Naive thymus-derived CD4-positive, alpha-beta T cell (primary cell): ENCODE measurements around the gene TC2N. TPM values are rescaled to one million over a fixed set of nuclear protein-coding genes. Genes with fewer than 3 reads are reported as not detected.
A peak's percentile ranks its signal among the peaks of the same experiment; 100 is the strongest.

Source experiments
- ATAC-seq: fragments of 150-1000 bp; cut with Tn5 transposase; 2 replicates; pipeline ENCODE4 v1.10.0; 2021; ENCODE audit warnings: mild to moderate bottlenecking, moderate library complexity
- CTCF ChIA-PET: fragments of 350-600 bp; sonication (Branson Sonifier 250); formaldehyde crosslinking; loops from one replicate; lab custom pipeline; 2021; ENCODE audit warnings: antibody characterized with exemption; lab: Charles Lee
- POLR2A ChIA-PET: fragments of 350-600 bp; sonication (Branson Sonifier 250); formaldehyde crosslinking; loops from one replicate; lab custom pipeline; 2021; ENCODE audit warnings: antibody characterized with exemption, inconsistent platforms; lab: Charles Lee
- DNase-seq, 9 donors: peaks; one replicate each; pipeline versions ENCODE4 v3.0.0 to v3.0.0-alpha.2; 2020 to 2022; ENCODE audit warnings: mixed read lengths in 1 of 9
- H3K27ac ChIP-seq: one replicate; pipeline ENCODE4 v1.7.0; 2013; ENCODE audit warnings: mild to moderate bottlenecking, low read depth, low read length, moderate library complexity
- H3K27me3 ChIP-seq, 2 donors: one replicate each; pipeline ENCODE4 v1.7.0; 2013; ENCODE audit warnings: low read length in 2 of 2, mild to moderate bottlenecking in 2 of 2, moderate library complexity in 2 of 2; ENCODE audit not compliant: control insufficient read depth in 2 of 2, insufficient read depth in 2 of 2
- H3K36me3 ChIP-seq, 3 experiments: 1 replicate in 2 of 3; 2 replicates in 1 of 3; pipeline ENCODE4 v1.7.0; 2013; ENCODE audit warnings: low read length in 3 of 3, mild to moderate bottlenecking in 3 of 3, moderate library complexity in 1 of 3; ENCODE audit not compliant: insufficient read depth in 3 of 3, control insufficient read depth in 2 of 3
- H3K4me1 ChIP-seq, 2 donors: one replicate each; pipeline ENCODE4 v1.7.0; 2013; ENCODE audit warnings: low read length in 2 of 2, mild to moderate bottlenecking in 2 of 2, moderate library complexity in 1 of 2; ENCODE audit not compliant: control insufficient read depth in 2 of 2, insufficient read depth in 2 of 2
- H3K4me3 ChIP-seq: 2 replicates; pipeline ENCODE4 v1.7.0; 2013; ENCODE audit warnings: mild to moderate bottlenecking, low read length
- H3K9me3 ChIP-seq, 3 experiments: 1 replicate in 2 of 3; 2 replicates in 1 of 3; pipeline ENCODE4 v1.7.0; 2013; ENCODE audit warnings: low read length in 3 of 3; ENCODE audit not compliant: control insufficient read depth in 2 of 3
- H3K27ac Mint-ChIP-seq, 9 donors: one replicate each; pipeline ENCODE4 v1.8.0; 2020 to 2022; ENCODE audit warnings: mixed read lengths in 9 of 9, mild to moderate bottlenecking in 8 of 9, moderate library complexity in 5 of 9, inconsistent platforms in 2 of 9
- H3K27me3 Mint-ChIP-seq, 5 donors: one replicate each; pipeline ENCODE4 v1.8.0; 2021 to 2022; ENCODE audit warnings: mixed read lengths in 5 of 5, mild to moderate bottlenecking in 1 of 5
- H3K36me3 Mint-ChIP-seq, 5 donors: one replicate each; pipeline ENCODE4 v1.8.0; 2020 to 2022; ENCODE audit warnings: mixed read lengths in 5 of 5, mild to moderate bottlenecking in 3 of 5, inconsistent platforms in 1 of 5
- H3K4me1 Mint-ChIP-seq, 7 donors: one replicate each; pipeline ENCODE4 v1.8.0; 2020 to 2022; ENCODE audit warnings: mixed read lengths in 7 of 7, mild to moderate bottlenecking in 3 of 7, inconsistent platforms in 1 of 7
- H3K4me3 Mint-ChIP-seq, 10 donors: one replicate each; pipeline ENCODE4 v1.8.0; 2020 to 2022; ENCODE audit warnings: mild to moderate bottlenecking in 10 of 10, mixed read lengths in 10 of 10, moderate library complexity in 6 of 10, inconsistent platforms in 2 of 10
- H3K9me3 Mint-ChIP-seq, 11 donors: one replicate each; pipeline ENCODE4 v1.8.0; 2020 to 2022; ENCODE audit warnings: mixed read lengths in 11 of 11, mild to moderate bottlenecking in 4 of 11, inconsistent platforms in 1 of 11, moderate library complexity in 1 of 11
- intact Hi-C, 2 donors: fragments of 100-400 bp; cut with micrococcal nuclease; formaldehyde crosslinking; loops; one replicate each; pipeline ENCODE4 v1.15.1; 2023
- polyA plus RNA-seq, 2 donors: library from polyadenylated mRNA; unstranded; fragments of 300-500 nt; fragmentation: Illumina TruSeq; gene quantifications; one replicate each; pipeline ENCODE4 v1.2.3, GENCODE V29; 2021
- total RNA-seq, 6 experiments: library from RNA in 5 of 6; stranded (reverse) in 5 of 6; gene quantifications; 1 replicate in 5 of 6; 2 replicates in 1 of 6; pipeline ENCODE4 v1.2.3 and lab custom pipeline; 2021 to 2026

The TC2N gene
- total and polyA plus RNA-seq, 7 experiments from 2014 or later: 158 to 301 (median 193) TPM

- H3K4me3 Mint-ChIP-seq: peak overlapping the region in 3 of 10 donors; percentile 31 to 55 (median 38)
- H3K27ac Mint-ChIP-seq: peak overlapping the region; percentile 6 to 90 (median 72)
- ChIA-PET POLR2A (interaction anchor here (0.6 to 9.9 kb wide), 12 partner anchors 8 to 699 kb away, joined by 3 to 131 read pairs (median 4); partner anchors contain the start of gene TC2N), CTCF (interaction anchor here (0.6 to 1.2 kb wide), 8 partner anchors 8 to 243 kb away, joined by 3 to 5 read pairs (median 3); partner anchors contain the start of gene TC2N)
- Histone ChIP-seq H3K27ac (no peak overlapping the region), H3K4me3 (no peak overlapping the region), H3K36me3 (no peaks in the 10 kb centered on the region), H3K9me3 (no peaks in the 10 kb centered on the region), H3K27me3 (no peaks in the 10 kb centered on the region), H3K4me1 (peaks cover 35 to 37% of the 10 kb centered on the region in 2 donors)
- peaks cover 0 to 7% (median 0%) of the 10 kb centered on the region in 5 donors for H3K36me3 Mint-ChIP-seq
- H3K4me1 Mint-ChIP-seq: peaks cover 30 to 80% (median 68%) of the 10 kb centered on the region in 7 donors
- H3K9me3 Mint-ChIP-seq: no peaks in the 10 kb centered on the region
- ATAC-seq (peak; percentile 48), DNase-seq (peak in 3 of 9 donors; percentile 19 to 38 (median 30))
- H3K27me3 Mint-ChIP-seq: no peaks in the 10 kb centered on the region
- intact Hi-C loops: loop anchor here (5.0 to 10.0 kb wide), 2 partner anchors 58 to 176 kb away; no protein-coding TSS in a partner anchor
Measured at GRCh38 chr14:91893007-91893406, 25.7 kb upstream of the TC2N start.

DNA sequence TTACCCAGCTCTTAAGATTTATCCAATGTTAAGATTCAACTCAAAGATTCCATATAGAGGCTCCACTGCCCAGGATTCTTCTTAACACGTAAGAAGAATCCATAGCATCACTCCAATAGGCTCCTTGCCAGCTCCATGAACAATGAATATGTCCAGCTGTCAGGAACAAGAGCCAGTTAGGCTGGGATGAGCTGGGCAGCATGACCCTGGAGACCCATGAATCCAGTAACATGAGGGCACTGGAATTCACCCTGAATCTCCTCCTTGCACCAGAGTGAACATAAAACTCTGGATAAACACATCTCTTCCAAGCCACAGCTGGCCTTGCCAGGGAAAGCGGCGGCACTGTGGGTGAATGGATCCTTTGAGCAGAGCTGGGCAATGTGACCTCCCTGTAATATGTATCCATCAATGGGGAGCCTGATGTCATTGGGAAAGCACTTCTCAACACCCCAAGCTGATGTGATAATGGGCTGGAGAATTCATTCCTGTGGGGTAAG lies 24.4 kb upstream of the TC2N start:
- H3K4me3 Mint-ChIP-seq: peak overlapping the region in 2 of 10 donors; percentile 30 to 72
- intact Hi-C loops: loop anchor here (5.0 to 10.0 kb wide), 2 partner anchors 57 to 174 kb away; no protein-coding TSS in a partner anchor
- Histone ChIP-seq H3K4me3 (no peak overlapping the region), H3K9me3 (no peaks in the 10 kb centered on the region), H3K36me3 (no peaks in the 10 kb centered on the region), H3K4me1 (peaks cover 35 to 37% of the 10 kb centered on the region in 2 donors), H3K27me3 (no peaks in the 10 kb centered on the region), H3K27ac (no peak overlapping the region)
- peak overlapping the region; percentile 17 to 95 (median 80) for H3K27ac Mint-ChIP-seq
- DNase-seq (no peak), ATAC-seq (no peak)
- POLR2A ChIA-PET: interaction anchor here (0.7 to 9.9 kb wide), 10 partner anchors 10 to 176 kb away, joined by 3 to 131 read pairs (median 4); partner anchors contain the start of gene TC2N
- no peaks in the 10 kb centered on the region for H3K9me3 Mint-ChIP-seq
- peaks cover 34 to 75% (median 63%) of the 10 kb centered on the region in 7 donors for H3K4me1 Mint-ChIP-seq
- CTCF ChIA-PET: interaction anchor here (0.9 to 2.0 kb wide), 5 partner anchors 9 to 51 kb away, joined by 3 to 7 read pairs (median 4); no protein-coding TSS in a partner anchor
- H3K36me3 Mint-ChIP-seq: peaks cover 0 to 6% (median 0%) of the 10 kb centered on the region in 5 donors
- H3K27me3 Mint-ChIP-seq: no peaks in the 10 kb centered on the region

DNA sequence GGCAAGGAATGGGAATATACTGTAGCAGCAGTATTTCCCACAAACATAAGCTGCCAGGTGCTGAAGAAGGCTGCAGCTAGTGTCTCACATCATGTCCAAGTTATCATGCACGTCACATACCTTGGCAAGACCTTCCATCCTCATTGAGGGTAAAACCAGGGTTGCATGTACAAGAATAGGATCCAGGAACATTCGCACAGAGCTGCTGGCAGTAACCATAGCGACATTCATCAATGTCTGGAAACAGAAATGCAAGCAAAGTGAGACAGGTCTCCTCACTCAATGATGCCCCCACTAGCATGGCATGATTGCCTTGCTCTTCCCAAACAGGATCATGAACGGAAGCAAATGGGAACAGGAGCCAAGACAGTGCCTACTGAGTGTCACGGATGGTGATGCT lies 23.8 kb upstream of the TC2N start:
- ChIA-PET CTCF (interaction anchor here (1.4 to 2.0 kb wide), 3 partner anchors 9 to 20 kb away, joined by 4 to 7 read pairs (median 5); no protein-coding TSS in a partner anchor), POLR2A (interaction anchor here (0.5 to 9.9 kb wide), 12 partner anchors 11 to 176 kb away, joined by 3 to 131 read pairs (median 4); partner anchors contain the start of gene TC2N)
- no peaks in the 10 kb centered on the region for H3K36me3 ChIP-seq
- H3K27me3 ChIP-seq: no peaks in the 10 kb centered on the region
- DNase-seq: no peak
- Mint-ChIP-seq H3K36me3 (peaks cover 0 to 6% (median 0%) of the 10 kb centered on the region in 5 donors), H3K9me3 (peaks cover 0 to 1% (median 0%) of the 10 kb centered on the region in 11 donors), H3K27ac (peak overlapping the region in 8 of 9 donors; percentile 67 to 95 (median 87)), H3K4me1 (peaks cover 36 to 72% (median 60%) of the 10 kb centered on the region in 7 donors), H3K27me3 (no peaks in the 10 kb centered on the region), H3K4me3 (peak overlapping the region in 4 of 10 donors; percentile 11 to 72 (median 50))
- H3K27ac ChIP-seq: peak overlapping the region; percentile 26
- intact Hi-C loops: loop anchor here (5.0 to 10.0 kb wide), 2 partner anchors 56 to 174 kb away; no protein-coding TSS in a partner anchor
- peak overlapping the region; percentile 16 for H3K4me3 ChIP-seq
- ATAC-seq: no peak
- H3K9me3 ChIP-seq: no peaks in the 10 kb centered on the region
- H3K4me1 ChIP-seq: peaks cover 35 to 37% of the 10 kb centered on the region in 2 donors

GRCh38 chr14:91890291-91890749 lies 23.0 kb upstream of the TC2N start:
- H3K9me3 ChIP-seq: no peaks in the 10 kb centered on the region
- ChIA-PET CTCF (interaction anchor here (0.6 to 2.0 kb wide), 2 partner anchors 21 to 26 kb away, joined by 3 to 7 read pairs; no protein-coding TSS in a partner anchor), POLR2A (interaction anchor here (0.5 to 9.9 kb wide), 10 partner anchors 10 to 208 kb away, joined by 3 to 131 read pairs (median 6); partner anchors contain the start of gene TC2N)
- Mint-ChIP-seq H3K4me1 (peaks cover 36 to 71% (median 55%) of the 10 kb centered on the region in 7 donors), H3K27me3 (no peaks in the 10 kb centered on the region), H3K4me3 (peak overlapping the region; percentile 5 to 76 (median 58)), H3K9me3 (peaks cover 0 to 2% (median 0%) of the 10 kb centered on the region in 11 donors), H3K27ac (peak overlapping the region; percentile 71 to 95 (median 92)), H3K36me3 (peaks cover 0 to 6% (median 0%) of the 10 kb centered on the region in 5 donors)
- H3K27me3 ChIP-seq: no peaks in the 10 kb centered on the region
- DNase-seq (peak in 2 of 9 donors; percentile 10 to 27), ATAC-seq (no peak)
- H3K27ac ChIP-seq: peak overlapping the region; percentile 58
- H3K4me3 ChIP-seq: peak overlapping the region; percentile 16
- no peaks in the 10 kb centered on the region for H3K36me3 ChIP-seq
- H3K4me1 ChIP-seq: peaks cover 35 to 37% of the 10 kb centered on the region in 2 donors
- intact Hi-C loops: loop anchor here (1.0 to 10.0 kb wide), 4 partner anchors 9 to 173 kb away; no protein-coding TSS in a partner anchor

DNA sequence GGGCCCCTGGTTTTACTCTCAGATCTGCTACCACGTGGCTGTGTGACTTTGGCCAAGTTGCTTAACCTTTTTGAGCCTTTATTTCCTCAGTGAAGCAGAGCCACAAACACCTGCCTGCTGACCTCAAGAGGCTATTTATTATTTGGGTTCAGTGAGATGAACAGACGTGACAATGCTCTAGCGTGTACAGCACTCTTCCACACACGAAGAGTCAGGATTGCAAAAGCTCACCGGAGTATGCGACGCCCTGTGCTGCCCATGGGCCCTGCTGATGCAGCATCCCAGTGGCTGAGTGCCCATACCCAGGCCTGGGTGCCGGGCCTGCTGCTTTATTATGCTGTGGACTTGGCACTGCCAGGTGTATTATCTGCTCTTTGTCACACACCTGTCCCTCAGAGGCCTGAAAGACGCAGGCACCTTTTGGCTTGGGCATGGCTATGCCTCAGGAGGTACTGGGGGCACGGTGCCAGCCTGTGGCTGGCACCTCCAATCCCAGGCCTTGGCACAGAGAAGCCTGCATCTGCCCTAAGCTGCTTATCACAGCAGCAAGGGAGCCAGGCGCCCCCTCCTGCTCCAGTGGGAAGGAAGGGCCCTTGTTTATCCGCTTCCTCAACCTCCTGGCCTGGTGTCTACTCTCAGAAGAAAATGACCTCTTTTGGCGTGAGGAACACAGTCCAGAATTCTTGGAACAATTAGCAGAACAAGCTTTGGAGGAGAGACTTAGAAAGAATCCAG lies 22.3 kb upstream of the TC2N start:
- Histone ChIP-seq H3K36me3 (no peaks in the 10 kb centered on the region), H3K4me3 (peak overlapping the region; percentile 16), H3K4me1 (peaks cover 35 to 37% of the 10 kb centered on the region in 2 donors), H3K27me3 (no peaks in the 10 kb centered on the region), H3K27ac (peak overlapping the region; percentile 58), H3K9me3 (no peaks in the 10 kb centered on the region)
- Mint-ChIP-seq H3K27ac (peak overlapping the region; percentile 71 to 95 (median 92)), H3K4me1 (peaks cover 37 to 67% (median 57%) of the 10 kb centered on the region in 7 donors), H3K9me3 (peaks cover 0 to 2% (median 0%) of the 10 kb centered on the region in 11 donors), H3K36me3 (peaks cover 0 to 6% (median 0%) of the 10 kb centered on the region in 5 donors), H3K4me3 (peak overlapping the region in 7 of 10 donors; percentile 5 to 76 (median 71)), H3K27me3 (no peaks in the 10 kb centered on the region)
- intact Hi-C loops: loop anchor here (1.0 to 10.0 kb wide), 4 partner anchors 8 to 172 kb away; no protein-coding TSS in a partner anchor
- ChIA-PET CTCF (interaction anchor here (0.6 to 2.3 kb wide), 5 partner anchors 9 to 27 kb away, joined by 3 to 9 read pairs (median 7); no protein-coding TSS in a partner anchor), POLR2A (interaction anchor here (0.8 to 9.9 kb wide), 8 partner anchors 10 to 209 kb away, joined by 3 to 131 read pairs (median 12); partner anchors contain the start of gene TC2N)
- ATAC-seq (no peak), DNase-seq (no peak)
